GM10847 (cell line): Measurements from ENCODE around the gene NACC2.

Source experiments
- POLR2A ChIP-seq: IDR thresholded peaks from 2 replicates; pipeline ENCODE4 v1.6.1; 2011; ENCODE audit not compliant: insufficient read length; ENCODE audit errors: extremely low read depth

Gene NACC2

GRCh38 chr9:135983208-135984071 is 111.6 kb downstream of the NACC2 start:
- no peak for TF ChIP-seq POLR2A

GRCh38 chr9:135982499-135983207 is 112.4 kb downstream of the NACC2 start:
- TF ChIP-seq POLR2A = no peak

GRCh38 chr9:135980926-135981630 is 114.0 kb downstream of the NACC2 start:
- TF ChIP-seq POLR2A = no peak

GRCh38 chr9:135979547-135980166 is 115.4 kb downstream of the NACC2 start:
- no peak for TF ChIP-seq POLR2A

- no peak for TF ChIP-seq POLR2A
These were observed 116.2 kb downstream of the NACC2 start for GRCh38 chr9:135978642-135979546.

GRCh38 chr9:135976944-135977343 is 118.1 kb downstream of the NACC2 start:
- TF ChIP-seq POLR2A = no peak

- no peak for TF ChIP-seq POLR2A
These were observed 118.6 kb downstream of the NACC2 start for GRCh38 chr9:135976531-135976930.

- no peak for TF ChIP-seq POLR2A
These were observed 119.3 kb downstream of the NACC2 start for GRCh38 chr9:135975834-135976233.

- TF ChIP-seq POLR2A = no peak
These were observed 120.9 kb downstream of the NACC2 start for GRCh38 chr9:135974220-135974573.

- no peak for TF ChIP-seq POLR2A
These were observed 121.5 kb downstream of the NACC2 start for GRCh38 chr9:135973277-135974219.

- TF ChIP-seq POLR2A = no peak
These were observed 123.2 kb downstream of the NACC2 start for GRCh38 chr9:135971892-135972291.

- TF ChIP-seq POLR2A = no peak
These were observed 123.8 kb downstream of the NACC2 start for GRCh38 chr9:135971111-135971766.
